WTC11 (cell line): Measurements from ENCODE around the gene TUBA4B. TPM values are rescaled to one million over a fixed set of nuclear protein-coding genes. Genes with fewer than 3 reads are reported as not detected.

Source experiments
- ATAC-seq: fragments of 200-7000 bp; cut with Tn5 transposase; 2 replicates; pipeline ENCODE4 v1.10.0; 2021; ENCODE audit warnings: mild to moderate bottlenecking, moderate library complexity
- CTCF ChIA-PET: fragments of 300-600 bp; sonication (Branson Sonifier 250); formaldehyde crosslinking; loops from one replicate; lab custom pipeline; 2021; ENCODE audit warnings: antibody characterized with exemption; lab: Charles Lee
- POLR2A ChIA-PET: fragments of 350-600 bp; sonication (Branson Sonifier 250); formaldehyde crosslinking; loops from one replicate; lab custom pipeline; 2021; ENCODE audit warnings: antibody characterized with exemption; lab: Charles Lee
- DNase-seq: peaks from one replicate; pipeline ENCODE4 v3.0.0; 2021; ENCODE audit warnings: low spot score
- H3K27ac Mint-ChIP-seq: 2 replicates; pipeline ENCODE4 v1.8.0; 2021; ENCODE audit warnings: mixed read lengths
- H3K27me3 Mint-ChIP-seq: 2 replicates; pipeline ENCODE4 v1.8.0; 2021; ENCODE audit warnings: low read depth, mild to moderate bottlenecking, moderate library complexity, mixed read lengths
- H3K36me3 Mint-ChIP-seq: 2 replicates; pipeline ENCODE4 v1.8.0; 2021; ENCODE audit warnings: mixed read lengths
- H3K4me1 Mint-ChIP-seq: 2 replicates; pipeline ENCODE4 v1.8.0; 2022; ENCODE audit warnings: mixed read lengths
- H3K4me3 Mint-ChIP-seq: 2 replicates; pipeline ENCODE4 v1.8.0; 2021; ENCODE audit warnings: mild to moderate bottlenecking, moderate library complexity, mixed read lengths
- H3K9me3 Mint-ChIP-seq: 2 replicates; pipeline ENCODE4 v1.8.0; 2021; ENCODE audit warnings: mixed read lengths
- ATF1 ChIP-seq: sonication (generic); formaldehyde crosslinking; IDR thresholded peaks from 2 replicates; pipeline ENCODE4 v1.8.1; 2023; ENCODE audit warnings: mild to moderate bottlenecking, moderate library complexity, missing genetic modification reagents
- CREM ChIP-seq: sonication (generic); formaldehyde crosslinking; IDR thresholded peaks from 2 replicates; pipeline ENCODE4 v1.8.1; 2022; ENCODE audit warnings: mild to moderate bottlenecking, missing genetic modification reagents, moderate library complexity
- ETV6 ChIP-seq: sonication (generic); formaldehyde crosslinking; IDR thresholded peaks from 2 replicates; pipeline ENCODE4 v1.8.1; 2022; ENCODE audit warnings: mild to moderate bottlenecking, missing genetic modification reagents
- FOXK1 ChIP-seq: sonication (generic); formaldehyde crosslinking; IDR thresholded peaks from 2 replicates; pipeline ENCODE4 v1.8.0; 2022; ENCODE audit warnings: mild to moderate bottlenecking, moderate library complexity, missing genetic modification reagents
- FOXP1 ChIP-seq: sonication (generic); formaldehyde crosslinking; IDR thresholded peaks from 2 replicates; pipeline ENCODE4 v1.8.0; 2022; ENCODE audit warnings: missing genetic modification reagents, mild to moderate bottlenecking, moderate library complexity, borderline replicate concordance
- FOXP4 ChIP-seq: sonication (generic); formaldehyde crosslinking; IDR thresholded peaks from 2 replicates; pipeline ENCODE4 v1.8.0; 2022; ENCODE audit warnings: mild to moderate bottlenecking, missing genetic modification reagents
- GABPB1 ChIP-seq: sonication (generic); formaldehyde crosslinking; IDR thresholded peaks from 2 replicates; pipeline ENCODE4 v1.8.1; 2023; ENCODE audit warnings: mild to moderate bottlenecking, missing genetic modification reagents
- KAT7 ChIP-seq: sonication (generic); formaldehyde crosslinking; IDR thresholded peaks from 2 replicates; pipeline ENCODE4 v1.8.1; 2023; ENCODE audit warnings: missing genetic modification reagents, mild to moderate bottlenecking, borderline replicate concordance
- MYBL2 ChIP-seq: sonication (generic); formaldehyde crosslinking; IDR thresholded peaks from 2 replicates; pipeline ENCODE4 v1.8.1; 2023; ENCODE audit warnings: mild to moderate bottlenecking, moderate library complexity, missing genetic modification reagents
- NFE2L1 ChIP-seq: sonication (generic); formaldehyde crosslinking; IDR thresholded peaks from 2 replicates; pipeline ENCODE4 v1.8.1; 2023; ENCODE audit warnings: missing genetic modification reagents
- NFYB ChIP-seq: sonication (generic); formaldehyde crosslinking; conservative IDR thresholded peaks from 2 replicates; pipeline ENCODE4 v1.8.0; 2022; ENCODE audit warnings: low read depth, missing genetic modification reagents
- NR2C2 ChIP-seq: sonication (generic); formaldehyde crosslinking; IDR thresholded peaks from 2 replicates; pipeline ENCODE4 v1.8.0; 2022; ENCODE audit warnings: mild to moderate bottlenecking, missing genetic modification reagents
- PRDM15 ChIP-seq: sonication (generic); formaldehyde crosslinking; IDR thresholded peaks from 2 replicates; pipeline ENCODE4 v1.8.0; 2022; ENCODE audit warnings: missing genetic modification reagents
- PREB ChIP-seq: sonication (generic); formaldehyde crosslinking; IDR thresholded peaks from 2 replicates; pipeline ENCODE4 v1.8.1; 2022; ENCODE audit warnings: mild to moderate bottlenecking, missing genetic modification reagents, moderate library complexity, borderline replicate concordance
- PRRX2 ChIP-seq: fragments of 250-450 bp; sonication (Bioruptor Pico); IDR thresholded peaks from 2 replicates; pipeline ENCODE4 v1.8.0; 2021; ENCODE audit warnings: mild to moderate bottlenecking
- SP1 ChIP-seq: sonication (generic); formaldehyde crosslinking; conservative IDR thresholded peaks from 2 replicates; pipeline ENCODE4 v1.8.1; 2022; ENCODE audit warnings: missing genetic modification reagents
- TEAD1 ChIP-seq: sonication (generic); formaldehyde crosslinking; IDR thresholded peaks from 2 replicates; pipeline ENCODE4 v1.8.0; 2022; ENCODE audit warnings: mild to moderate bottlenecking, missing genetic modification reagents
- TP53 ChIP-seq: sonication (generic); formaldehyde crosslinking; IDR thresholded peaks from 2 replicates; pipeline ENCODE4 v1.8.1; 2023; ENCODE audit warnings: mild to moderate bottlenecking, missing genetic modification reagents
- ZNF219 ChIP-seq: sonication (generic); formaldehyde crosslinking; IDR thresholded peaks from 2 replicates; pipeline ENCODE4 v1.8.0; 2023; ENCODE audit warnings: missing genetic modification reagents, mild to moderate bottlenecking, borderline replicate concordance
- ZNF263 ChIP-seq: sonication (generic); formaldehyde crosslinking; IDR thresholded peaks from 2 replicates; pipeline ENCODE4 v1.8.1; 2022; ENCODE audit warnings: low read depth, mild to moderate bottlenecking, moderate library complexity, missing genetic modification reagents
- total RNA-seq: library from RNA; stranded (reverse); gene quantifications from 3 replicates; pipeline ENCODE4 v1.2.3, GENCODE V29; 2021
- TF ChIP-seq, protein P1 (sequence below): sonication (generic); formaldehyde crosslinking; IDR thresholded peaks from 2 replicates; pipeline ENCODE4 v1.8.1; 2023; ENCODE audit warnings: mild to moderate bottlenecking, missing genetic modification reagents, moderate library complexity
- TF ChIP-seq, protein P2 (sequence below): sonication (generic); formaldehyde crosslinking; IDR thresholded peaks from 2 replicates; pipeline ENCODE4 v1.8.1; 2022; ENCODE audit warnings: low read depth, missing genetic modification reagents, borderline replicate concordance
- TF ChIP-seq, protein P3 (sequence below): fragments of 250-450 bp; sonication (Bioruptor Pico); IDR thresholded peaks from 2 replicates; pipeline ENCODE4 v1.8.0; 2021; ENCODE audit warnings: mild to moderate bottlenecking

The TUBA4B gene
- total RNA-seq, 1 experiment from 2014 or later = 0.20 TPM

DNA sequence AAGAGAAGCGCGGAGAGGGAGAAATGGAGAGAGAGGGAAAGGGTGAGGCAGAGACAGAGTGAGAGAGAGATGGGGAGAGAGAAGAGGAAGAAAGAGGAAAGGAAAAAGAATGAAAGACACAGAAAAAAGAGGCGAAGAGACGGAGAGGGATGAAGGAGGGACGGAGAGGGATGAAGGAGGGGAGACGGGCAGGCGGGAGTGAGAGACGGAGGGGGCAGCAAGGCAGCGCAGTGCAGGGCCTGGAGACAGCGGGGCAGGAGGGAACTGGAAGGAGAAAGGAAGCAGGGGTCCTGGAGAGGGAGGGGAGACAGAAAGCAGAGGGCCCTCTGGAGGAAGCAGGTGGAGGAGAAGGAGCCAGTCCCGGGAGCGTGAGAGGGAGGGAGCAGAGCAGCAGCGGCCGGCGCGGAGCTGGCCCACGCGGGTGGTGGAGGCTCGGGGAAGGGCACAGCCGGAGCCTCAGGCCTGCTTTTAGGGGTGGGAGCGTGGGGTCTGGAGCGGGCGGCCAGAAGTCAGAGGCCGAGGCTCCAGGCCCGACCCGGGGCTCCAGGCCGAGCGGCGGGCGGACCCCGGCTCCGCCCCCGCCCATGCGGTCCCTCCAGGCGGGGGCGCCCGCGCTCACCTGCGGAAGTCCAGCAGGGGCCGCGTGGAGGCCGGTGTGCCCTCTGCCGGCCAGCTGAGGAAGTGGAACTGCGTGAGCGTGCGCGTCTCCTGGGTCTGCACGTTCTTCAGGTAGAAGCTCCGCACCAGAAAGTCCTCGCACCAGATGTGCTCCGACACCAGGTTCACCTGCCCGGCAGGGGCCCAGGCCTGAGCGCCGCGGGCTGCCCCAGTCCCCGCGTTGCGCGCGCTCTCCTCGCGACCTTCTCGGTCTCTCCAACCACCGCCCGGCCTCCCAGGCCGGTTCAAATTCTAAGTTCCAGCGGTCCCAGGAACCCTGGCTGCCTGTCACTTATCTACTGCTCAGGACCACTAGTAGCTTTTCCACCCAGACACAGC lies 41.6 kb downstream of the TUBA4B start:
- Mint-ChIP-seq H3K36me3 (no peaks in the 10 kb centered on the region), H3K4me1 (peaks cover 21% of the 10 kb centered on the region), H3K4me3 (peak overlapping the region; percentile 88), H3K27me3 (peaks cover 64% of the 10 kb centered on the region), H3K9me3 (peaks cover 5% of the 10 kb centered on the region; the same call in 1 of the 2 replicates), H3K27ac (peak overlapping the region; percentile 7; the same call in 1 of the 2 replicates)
- peak; percentile 82 for ATAC-seq
- ChIA-PET CTCF (interaction anchor here (0.6 to 5.7 kb wide), 77 partner anchors 9 to 332 kb away, joined by 3 to 158 read pairs (median 5); partner anchors contain the start of genes ABCB6, ANKZF1, ATG9A and CNPPD1), POLR2A (interaction anchor here (0.6 to 1.9 kb wide), 9 partner anchors 8 to 119 kb away, joined by 3 to 17 read pairs (median 5); partner anchors contain the start of genes ANKZF1, ATG9A, DNAJB2 and DNPEP)
- peak; percentile 90 for DNase-seq
- TF ChIP-seq NFYB (CRISPR knock-in tag) (no peak), PRDM15 (CRISPR knock-in tag) (peak; percentile 64), NFE2L1 (CRISPR knock-in tag) (peak; percentile 15; the same call in 1 of the 2 replicates), KAT7 (CRISPR knock-in tag) (peak; percentile 63; the same call in 1 of the 2 replicates), MYBL2 (no peak), ATF1 (CRISPR knock-in tag) (peak; percentile 59; the same call in 1 of the 2 replicates), ZNF263 (no peak), GABPB1 (peak; percentile 75), FOXP4 (CRISPR knock-in tag) (peak; percentile 73), PREB (CRISPR knock-in tag) (no peak), PRRX2 (no peak), ETV6 (peak; percentile 58; the same call in 1 of the 2 replicates), CREM (CRISPR knock-in tag) (peak; percentile 53; the same call in 1 of the 2 replicates), TEAD1 (CRISPR knock-in tag) (peak; percentile 54; the same call in 1 of the 2 replicates), FOXK1 (peak; percentile 71; the same call in 1 of the 2 replicates), NR2C2 (CRISPR knock-in tag) (no peak), ZNF219 (CRISPR knock-in tag) (no peak), FOXP1 (peak; percentile 53; the same call in 1 of the 2 replicates), TP53 (peak; percentile 70; the same call in 1 of the 2 replicates), SP1 (peak; percentile 90)
- TF ChIP-seq, protein P1, sequence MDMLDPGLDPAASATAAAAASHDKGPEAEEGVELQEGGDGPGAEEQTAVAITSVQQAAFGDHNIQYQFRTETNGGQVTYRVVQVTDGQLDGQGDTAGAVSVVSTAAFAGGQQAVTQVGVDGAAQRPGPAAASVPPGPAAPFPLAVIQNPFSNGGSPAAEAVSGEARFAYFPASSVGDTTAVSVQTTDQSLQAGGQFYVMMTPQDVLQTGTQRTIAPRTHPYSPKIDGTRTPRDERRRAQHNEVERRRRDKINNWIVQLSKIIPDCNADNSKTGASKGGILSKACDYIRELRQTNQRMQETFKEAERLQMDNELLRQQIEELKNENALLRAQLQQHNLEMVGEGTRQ = peak; percentile 53
- TF ChIP-seq, protein P2, sequence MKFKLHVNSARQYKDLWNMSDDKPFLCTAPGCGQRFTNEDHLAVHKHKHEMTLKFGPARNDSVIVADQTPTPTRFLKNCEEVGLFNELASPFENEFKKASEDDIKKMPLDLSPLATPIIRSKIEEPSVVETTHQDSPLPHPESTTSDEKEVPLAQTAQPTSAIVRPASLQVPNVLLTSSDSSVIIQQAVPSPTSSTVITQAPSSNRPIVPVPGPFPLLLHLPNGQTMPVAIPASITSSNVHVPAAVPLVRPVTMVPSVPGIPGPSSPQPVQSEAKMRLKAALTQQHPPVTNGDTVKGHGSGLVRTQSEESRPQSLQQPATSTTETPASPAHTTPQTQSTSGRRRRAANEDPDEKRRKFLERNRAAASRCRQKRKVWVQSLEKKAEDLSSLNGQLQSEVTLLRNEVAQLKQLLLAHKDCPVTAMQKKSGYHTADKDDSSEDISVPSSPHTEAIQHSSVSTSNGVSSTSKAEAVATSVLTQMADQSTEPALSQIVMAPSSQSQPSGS (CRISPR knock-in tag) = no peak
- TF ChIP-seq, protein P3, sequence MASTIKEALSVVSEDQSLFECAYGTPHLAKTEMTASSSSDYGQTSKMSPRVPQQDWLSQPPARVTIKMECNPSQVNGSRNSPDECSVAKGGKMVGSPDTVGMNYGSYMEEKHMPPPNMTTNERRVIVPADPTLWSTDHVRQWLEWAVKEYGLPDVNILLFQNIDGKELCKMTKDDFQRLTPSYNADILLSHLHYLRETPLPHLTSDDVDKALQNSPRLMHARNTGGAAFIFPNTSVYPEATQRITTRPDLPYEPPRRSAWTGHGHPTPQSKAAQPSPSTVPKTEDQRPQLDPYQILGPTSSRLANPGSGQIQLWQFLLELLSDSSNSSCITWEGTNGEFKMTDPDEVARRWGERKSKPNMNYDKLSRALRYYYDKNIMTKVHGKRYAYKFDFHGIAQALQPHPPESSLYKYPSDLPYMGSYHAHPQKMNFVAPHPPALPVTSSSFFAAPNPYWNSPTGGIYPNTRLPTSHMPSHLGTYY (CRISPR knock-in tag) = 0 out of 2 replicates have a peak, but pooled peaks have one; percentile 20
